Stimulated activated CD4-positive, alpha-beta T cell treated with anti-CD3 and anti-CD28 coated beads, Interleukin-2, amount 100 ng/mL, for 48 hours (primary cell): ENCODE data around the gene PABPC4L.
"Not testable (repeated sequence)": the region's sequence is repeated elsewhere in the genome, so short reads cannot be mapped to it uniquely, and the experiment has no call there.

Experiments used
- DNase-seq, 2 donors: peaks; one replicate each; pipeline ENCODE4 v3.0.0-alpha.2; 2020

The PABPC4L gene

GRCh38 chr4:134201216-134202161 lies at the start of gene PABPC4L:
PABPC4L (minus strand) TSS chr4:134201789; CDS start chr4:134201019, 770 bp downstream.
- DNase-seq, result no peak

GRCh38 chr4:134251322-134251721 lies 49.7 kb upstream of the PABPC4L start:
- DNase-seq, result no peak

- DNase-seq, result no peak
These were observed 42.4 kb upstream of the PABPC4L start for GRCh38 chr4:134243742-134244713.

GRCh38 chr4:134219043-134219442 lies 17.5 kb upstream of the PABPC4L start:
- DNase-seq, result no peak

GRCh38 chr4:134216411-134216810 lies 14.8 kb upstream of the PABPC4L start:
- no peak for DNase-seq

- DNase-seq, result no peak
These were observed 14.2 kb upstream of the PABPC4L start for GRCh38 chr4:134215620-134216344.

GRCh38 chr4:134207955-134208354 lies 6.4 kb upstream of the PABPC4L start:
- not testable (repeated sequence) for DNase-seq

GRCh38 chr4:134202166-134202956 lies 772 bp upstream of the PABPC4L start:
- no peak for DNase-seq

- DNase-seq, result no peak
These were observed 776 bp downstream of the PABPC4L start for GRCh38 chr4:134200811-134201215.

- DNase-seq, result no peak
These were observed 11.6 kb downstream of the PABPC4L start for GRCh38 chr4:134189949-134190348.

- no peak for DNase-seq
These were observed 12.1 kb downstream of the PABPC4L start for GRCh38 chr4:134189480-134189879.

GRCh38 chr4:134178706-134179105 lies 22.9 kb downstream of the PABPC4L start:
- DNase-seq, result no peak

GRCh38 chr4:134174271-134174670 lies 27.3 kb downstream of the PABPC4L start:
- DNase-seq, result no peak

- DNase-seq, result no peak
These were observed 41.4 kb downstream of the PABPC4L start for GRCh38 chr4:134160211-134160610.

- DNase-seq, result no peak
These were observed 47.5 kb downstream of the PABPC4L start for GRCh38 chr4:134154097-134154496.

GRCh38 chr4:134147941-134148340 lies 53.6 kb downstream of the PABPC4L start:
- DNase-seq, result no peak
